Smooth muscle cell (in vitro differentiated cells): Measurements from ENCODE around the gene DGKI. TPM values are rescaled to one million over a fixed set of nuclear protein-coding genes. Genes with fewer than 3 reads are reported as not detected.

Experiments used
- DNase-seq: peaks from one replicate; lab custom pipeline; 2025; ENCODE audit not compliant: unreplicated experiment; lab: John Stamatoyannopoulos, UW
- H2AFZ ChIP-seq: fragments of 200-600 bp; sonication (generic); 2 replicates; pipeline ENCODE4 v1.6.0; 2016; ENCODE audit warnings: antibody characterized with exemption, low read depth, mild to moderate bottlenecking
- H3F3A ChIP-seq: fragments of 200-600 bp; sonication (generic); 2 replicates; pipeline ENCODE4 v1.6.0; 2017; ENCODE audit warnings: antibody characterized with exemption, low read depth
- H3K27ac ChIP-seq: fragments of 200-600 bp; sonication (generic); 2 replicates; pipeline ENCODE4 v1.5.1; 2016; ENCODE audit warnings: low read depth, mild to moderate bottlenecking
- H3K27me3 ChIP-seq: fragments of 200-600 bp; sonication (generic); 2 replicates; pipeline ENCODE4 v1.6.1; 2016; ENCODE audit warnings: low read depth, mild to moderate bottlenecking
- H3K36me3 ChIP-seq: fragments of 200-600 bp; sonication (generic); 2 replicates; pipeline ENCODE4 v1.5.1; 2016; ENCODE audit warnings: low read depth
- H3K4me1 ChIP-seq: fragments of 200-600 bp; sonication (generic); 2 replicates; pipeline ENCODE4 v1.5.1; 2016; ENCODE audit warnings: low read depth
- H3K4me2 ChIP-seq: fragments of 200-600 bp; sonication (generic); 2 replicates; pipeline ENCODE4 v1.6.0; 2016; ENCODE audit warnings: mild to moderate bottlenecking
- H3K4me3 ChIP-seq: fragments of 200-600 bp; sonication (generic); 2 replicates; pipeline ENCODE4 v1.5.1; 2016; ENCODE audit warnings: mild to moderate bottlenecking
- H3K79me2 ChIP-seq: fragments of 200-600 bp; sonication (generic); 2 replicates; pipeline ENCODE4 v1.6.0; 2016; ENCODE audit warnings: low read depth, mild to moderate bottlenecking
- H3K9ac ChIP-seq: fragments of 200-600 bp; sonication (generic); 2 replicates; pipeline ENCODE4 v1.6.0; 2016; ENCODE audit warnings: low read depth
- H3K9me3 ChIP-seq: fragments of 200-600 bp; sonication (generic); replicated peaks from 2 replicates; pipeline ENCODE4 v1.5.1; 2016; ENCODE audit warnings: low read depth
- H4K20me1 ChIP-seq: fragments of 200-600 bp; sonication (generic); 2 replicates; pipeline ENCODE4 v1.6.0; 2016; ENCODE audit warnings: low read depth
- WGBS: methylation state at CpG from one replicate; pipeline ENCODE4 v1.1.7; 2016; ENCODE audit warnings: low lambda C conversion rate; 5-methylcytosine and 5-hydroxymethylcytosine counted together
- polyA plus RNA-seq: library from polyadenylated mRNA; unstranded; fragments of >200 nt; fragmentation: Nextera tagmentation; extraction: Ambion mirVana; gene quantifications from 2 replicates; pipeline ENCODE4 v1.2.1, GENCODE V29; 2016
- total RNA-seq: library from RNA; depleted of rRNA; stranded (reverse); fragments of >200 nt; gene quantifications from 2 replicates; pipeline ENCODE4 v1.2.3, GENCODE V29; 2014
- TF ChIP-seq, protein P1 (sequence below): fragments of 200-600 bp; sonication (generic); IDR thresholded peaks from 2 replicates; pipeline ENCODE4 v1.5.1; 2017; ENCODE audit warnings: borderline replicate concordance, mild to moderate bottlenecking, antibody characterized with exemption; ENCODE audit not compliant: insufficient read depth, poor library complexity, severe bottlenecking

The DGKI gene
- total and polyA plus RNA-seq, 2 experiments from 2014 or later, result 2.5 to 6.2 TPM

DNA sequence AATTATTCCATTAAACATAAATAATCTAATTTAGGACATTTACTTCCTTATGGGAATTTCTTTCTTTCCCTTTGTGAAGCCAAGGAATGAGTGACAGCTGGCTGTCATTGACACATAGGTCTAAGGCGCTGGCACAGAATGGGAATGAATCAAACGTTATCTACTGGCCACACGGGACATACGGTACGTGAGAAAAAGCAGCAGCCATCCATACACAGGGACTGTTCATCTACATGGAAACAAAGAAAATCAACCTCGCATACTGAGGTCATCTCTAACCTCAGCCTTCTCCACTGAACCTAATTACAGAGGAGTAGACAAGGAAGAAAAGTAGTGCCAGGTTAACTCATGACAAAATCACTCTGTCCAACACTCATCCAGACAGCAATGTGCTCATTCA lies 376.9 kb downstream of the DGKI start:
- DNase-seq, result no peak
- no peaks in the 10 kb centered on the region for H3K4me1 ChIP-seq
- no peak overlapping the region for H3K4me3 ChIP-seq
- no peaks in the 10 kb centered on the region for H4K20me1 ChIP-seq
- H3F3A ChIP-seq, result no peaks in the 10 kb centered on the region
- no peaks in the 10 kb centered on the region for H3K79me2 ChIP-seq
- no peak overlapping the region for H3K4me2 ChIP-seq
- H3K36me3 ChIP-seq, result no peaks in the 10 kb centered on the region
- TF ChIP-seq, protein P1, sequence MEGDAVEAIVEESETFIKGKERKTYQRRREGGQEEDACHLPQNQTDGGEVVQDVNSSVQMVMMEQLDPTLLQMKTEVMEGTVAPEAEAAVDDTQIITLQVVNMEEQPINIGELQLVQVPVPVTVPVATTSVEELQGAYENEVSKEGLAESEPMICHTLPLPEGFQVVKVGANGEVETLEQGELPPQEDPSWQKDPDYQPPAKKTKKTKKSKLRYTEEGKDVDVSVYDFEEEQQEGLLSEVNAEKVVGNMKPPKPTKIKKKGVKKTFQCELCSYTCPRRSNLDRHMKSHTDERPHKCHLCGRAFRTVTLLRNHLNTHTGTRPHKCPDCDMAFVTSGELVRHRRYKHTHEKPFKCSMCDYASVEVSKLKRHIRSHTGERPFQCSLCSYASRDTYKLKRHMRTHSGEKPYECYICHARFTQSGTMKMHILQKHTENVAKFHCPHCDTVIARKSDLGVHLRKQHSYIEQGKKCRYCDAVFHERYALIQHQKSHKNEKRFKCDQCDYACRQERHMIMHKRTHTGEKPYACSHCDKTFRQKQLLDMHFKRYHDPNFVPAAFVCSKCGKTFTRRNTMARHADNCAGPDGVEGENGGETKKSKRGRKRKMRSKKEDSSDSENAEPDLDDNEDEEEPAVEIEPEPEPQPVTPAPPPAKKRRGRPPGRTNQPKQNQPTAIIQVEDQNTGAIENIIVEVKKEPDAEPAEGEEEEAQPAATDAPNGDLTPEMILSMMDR, result no peak
- H3K9ac ChIP-seq, result no peak overlapping the region
- WGBS, result 95% methylated on average over 6 of the region's 6 CpGs
- no peaks in the 10 kb centered on the region for H3K27me3 ChIP-seq
- H2AFZ ChIP-seq, result no peak overlapping the region
- no peaks in the 10 kb centered on the region for H3K9me3 ChIP-seq
- no peak overlapping the region for H3K27ac ChIP-seq

DNA sequence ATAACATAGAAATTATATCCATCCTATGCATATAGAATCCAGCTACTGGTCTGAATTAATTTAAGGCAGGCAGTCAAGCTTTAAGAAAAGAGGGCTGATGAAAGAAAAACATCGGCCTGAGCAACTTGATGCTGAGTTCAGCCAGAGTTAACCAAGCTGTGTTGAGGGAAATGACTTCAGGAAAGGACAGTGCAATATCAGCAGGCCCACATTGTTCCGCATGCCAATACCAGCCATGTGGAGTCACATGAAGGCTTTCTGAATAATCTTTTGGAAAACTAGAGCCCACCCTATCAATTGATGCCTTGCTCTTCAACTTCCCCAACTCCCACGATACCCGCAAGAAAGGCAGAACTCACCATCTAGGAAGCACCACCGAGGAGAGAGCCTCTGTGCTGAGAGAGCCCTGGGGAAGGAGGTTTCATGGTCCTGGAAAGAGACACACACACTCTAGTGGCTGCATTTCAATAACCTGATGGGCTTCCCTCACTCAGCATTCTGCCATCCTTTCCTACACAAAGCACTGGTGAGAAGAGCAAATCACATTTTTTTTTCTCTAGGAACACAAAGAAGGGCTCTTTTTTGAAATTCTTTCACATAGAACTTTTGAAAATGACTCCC lies 377.5 kb downstream of the DGKI start:
- Histone ChIP-seq H3K4me2 (no peak overlapping the region), H3K27ac (no peak overlapping the region), H3K79me2 (no peaks in the 10 kb centered on the region), H3K9ac (no peak overlapping the region), H3F3A (no peaks in the 10 kb centered on the region), H3K4me1 (no peaks in the 10 kb centered on the region), H3K36me3 (no peaks in the 10 kb centered on the region), H3K9me3 (no peaks in the 10 kb centered on the region), H2AFZ (no peak overlapping the region), H4K20me1 (no peaks in the 10 kb centered on the region), H3K27me3 (no peaks in the 10 kb centered on the region), H3K4me3 (no peak overlapping the region)
- DNase-seq, result no peak
- WGBS, result 88% methylated on average over 5 of the region's 5 CpGs
- TF ChIP-seq, protein P1, result no peak

DNA sequence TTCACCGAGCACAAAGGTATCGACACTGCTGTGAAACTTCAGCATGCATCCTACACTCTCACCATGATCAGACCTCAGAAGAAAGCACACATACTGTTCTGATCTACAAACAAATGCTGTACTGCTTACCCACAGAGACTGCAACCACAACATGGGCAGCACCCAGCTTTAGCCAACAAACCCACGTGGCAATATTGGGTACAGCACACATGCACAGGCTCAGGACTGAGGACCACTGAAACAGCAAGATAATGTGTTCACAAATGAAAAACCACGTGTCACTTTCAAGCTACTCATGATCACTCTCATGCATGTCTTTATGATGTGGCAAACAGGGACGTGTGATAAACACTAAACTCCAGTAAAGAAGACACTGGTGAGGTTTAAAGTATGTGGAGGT lies 383.9 kb downstream of the DGKI start:
- H3K79me2 ChIP-seq, result no peaks in the 10 kb centered on the region
- H3K27ac ChIP-seq, result peak overlapping the region; percentile 79
- 93% methylated on average over 5 of the region's 5 CpGs for WGBS
- no peak for DNase-seq
- H3F3A ChIP-seq, result no peaks in the 10 kb centered on the region
- H3K9me3 ChIP-seq, result no peaks in the 10 kb centered on the region
- no peak overlapping the region for H3K4me2 ChIP-seq
- no peaks in the 10 kb centered on the region for H3K36me3 ChIP-seq
- no peaks in the 10 kb centered on the region for H4K20me1 ChIP-seq
- H2AFZ ChIP-seq, result no peak overlapping the region
- TF ChIP-seq, protein P1, result no peak
- peaks cover 10% of the 10 kb centered on the region for H3K4me1 ChIP-seq
- no peak overlapping the region for H3K9ac ChIP-seq
- H3K27me3 ChIP-seq, result no peaks in the 10 kb centered on the region
- no peak overlapping the region for H3K4me3 ChIP-seq

DNA sequence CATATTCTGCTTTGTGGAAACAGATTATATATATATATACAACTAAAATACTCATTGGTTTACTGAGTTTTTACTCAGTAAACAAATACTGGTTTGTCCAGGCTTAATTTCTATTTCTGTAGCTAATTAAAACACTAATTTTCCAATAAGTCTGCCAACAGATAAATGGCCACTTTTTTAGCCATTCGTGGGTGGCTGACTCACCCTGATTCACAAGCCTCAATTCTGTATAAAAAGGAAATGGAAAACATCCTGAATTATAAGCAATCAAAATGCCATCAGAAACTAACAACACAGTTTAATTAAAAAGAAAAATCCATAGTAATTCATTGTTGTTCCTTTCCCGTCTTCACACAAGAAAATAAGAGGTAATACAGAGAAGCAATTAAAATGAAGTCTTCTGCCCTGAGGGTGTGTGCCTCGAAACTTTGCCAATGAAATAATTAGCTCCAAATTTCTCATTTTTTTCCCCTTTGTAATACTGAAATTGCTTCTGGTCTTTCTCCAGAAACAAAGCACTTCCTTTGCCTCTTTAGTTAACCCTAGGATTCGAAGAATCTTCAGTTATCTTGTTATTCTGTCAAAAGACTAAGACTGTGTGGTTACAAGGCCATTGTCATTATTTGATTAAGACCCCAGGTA lies 384.6 kb downstream of the DGKI start:
- Histone ChIP-seq H3K4me3 (no peak overlapping the region), H3K79me2 (no peaks in the 10 kb centered on the region), H3K36me3 (no peaks in the 10 kb centered on the region), H3K9ac (no peak overlapping the region), H3K9me3 (no peaks in the 10 kb centered on the region), H4K20me1 (no peaks in the 10 kb centered on the region), H3F3A (no peaks in the 10 kb centered on the region), H2AFZ (peak overlapping the region; percentile 53), H3K4me1 (peaks cover 10% of the 10 kb centered on the region), H3K27ac (peak overlapping the region; percentile 79), H3K4me2 (peak overlapping the region; percentile 78), H3K27me3 (no peaks in the 10 kb centered on the region)
- no peak for DNase-seq
- 58% methylated on average over 4 of the region's 4 CpGs for WGBS
- TF ChIP-seq, protein P1, result no peak
